Measurements from ENCODE around the gene SLC49A4.
A peak's percentile ranks its signal among the peaks of the same experiment; 100 is the strongest.

GRCh38 chr3:122912772-122913538 is 118.1 kb downstream of the SLC49A4 start:
- TF ChIP-seq, protein P1, sequence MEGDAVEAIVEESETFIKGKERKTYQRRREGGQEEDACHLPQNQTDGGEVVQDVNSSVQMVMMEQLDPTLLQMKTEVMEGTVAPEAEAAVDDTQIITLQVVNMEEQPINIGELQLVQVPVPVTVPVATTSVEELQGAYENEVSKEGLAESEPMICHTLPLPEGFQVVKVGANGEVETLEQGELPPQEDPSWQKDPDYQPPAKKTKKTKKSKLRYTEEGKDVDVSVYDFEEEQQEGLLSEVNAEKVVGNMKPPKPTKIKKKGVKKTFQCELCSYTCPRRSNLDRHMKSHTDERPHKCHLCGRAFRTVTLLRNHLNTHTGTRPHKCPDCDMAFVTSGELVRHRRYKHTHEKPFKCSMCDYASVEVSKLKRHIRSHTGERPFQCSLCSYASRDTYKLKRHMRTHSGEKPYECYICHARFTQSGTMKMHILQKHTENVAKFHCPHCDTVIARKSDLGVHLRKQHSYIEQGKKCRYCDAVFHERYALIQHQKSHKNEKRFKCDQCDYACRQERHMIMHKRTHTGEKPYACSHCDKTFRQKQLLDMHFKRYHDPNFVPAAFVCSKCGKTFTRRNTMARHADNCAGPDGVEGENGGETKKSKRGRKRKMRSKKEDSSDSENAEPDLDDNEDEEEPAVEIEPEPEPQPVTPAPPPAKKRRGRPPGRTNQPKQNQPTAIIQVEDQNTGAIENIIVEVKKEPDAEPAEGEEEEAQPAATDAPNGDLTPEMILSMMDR (IDR thresholded peaks at IDR 0.05; ENCODE audit: insufficient read depth, low read depth, low read length): no peak
- TF ChIP-seq EZH2 (IDR thresholded peaks at IDR 0.05; ENCODE audit: insufficient read depth, low read length): peak; percentile 34
